ENCODE results near the gene GIMD1. TPM values are rescaled to one million over a fixed set of nuclear protein-coding genes. Genes with fewer than 3 reads are reported as not detected.

The GIMD1 gene
- total and polyA plus RNA-seq, 9 of the 15 experiments (the other 6 are each of a cell fraction or from before 2014, with no cell fraction given), result not detected

GRCh38 chr4:106315968-106316772 lies 52.4 kb downstream of the GIMD1 start, which contains the start of the genes AIMP1 and TBCK (continued):
- TF ChIP-seq NR2C2 (CRISPR knock-in tag; IDR thresholded peaks at IDR 0.05) (no peak), NR2C2 (tag; IDR thresholded peaks at IDR 0.05) (peak; percentile 81), NR4A1 (CRISPR knock-in tag; IDR thresholded peaks at IDR 0.05) (0 out of 2 replicates have a peak, but pooled peaks have one; percentile 53), NR4A1 (tag; IDR thresholded peaks at IDR 0.05) (no peak), SIN3B (IDR thresholded peaks at IDR 0.05; ENCODE audit: low read depth) (peak; percentile 93), CTBP1 (IDR thresholded peaks at IDR 0.05; ENCODE audit: borderline replicate concordance) (peak; percentile 28; the same call in 1 of the 2 replicates), TCF3 (CRISPR knock-in tag; IDR thresholded peaks at IDR 0.05) (peak; percentile 24; the same call in 1 of the 2 replicates), ZBTB7A (IDR thresholded peaks at IDR 0.05; ENCODE audit: borderline replicate concordance, control insufficient read depth, low read depth, low read length) (peak; percentile 23; the same call in 1 of the 2 replicates), C11orf30 (IDR thresholded peaks at IDR 0.05; ENCODE audit: low read depth) (peak; percentile 99), POLR2B (IDR thresholded peaks at IDR 0.05; ENCODE audit: low read depth, partially characterized antibody) (peak; percentile 75), POLR2AphosphoS2 (IDR thresholded peaks at IDR 0.05; ENCODE audit: low read length) (peak; percentile 64; the same call in 1 of the 2 replicates), PHF20 (IDR thresholded peaks at IDR 0.05; ENCODE audit: partially characterized antibody) (peak; percentile 99), TFAP4 (CRISPR knock-in tag; IDR thresholded peaks at IDR 0.05; ENCODE audit: borderline replicate concordance) (peak; percentile 59; the same call in 1 of the 2 replicates), ZNF639 (CRISPR knock-in tag; conservative IDR thresholded peaks at IDR 0.05 in 1 of 2, IDR thresholded peaks at IDR 0.05 in 1 of 2) (peak in 1 of 2 experiments; percentile 71; a peak in 1 of 4 replicates), TEAD1 (CRISPR knock-in tag; IDR thresholded peaks at IDR 0.05) (peak in 1 of 2 experiments; percentile 56; a peak in 1 of 4 replicates), DACH1 (IDR thresholded peaks at IDR 0.05; ENCODE audit: partially characterized antibody) (peak; percentile 98), ZNF239 (CRISPR knock-in tag; IDR thresholded peaks at IDR 0.05) (peak; percentile 37; the same call in 1 of the 2 replicates), NFRKB (IDR thresholded peaks at IDR 0.05; ENCODE audit: low read depth) (peak; percentile 85), POLR2G (IDR thresholded peaks at IDR 0.05; ENCODE audit: low read depth, low read length) (peak; percentile 95), BCOR (IDR thresholded peaks at IDR 0.05) (no peak), ZFPM2 (CRISPR knock-in tag; IDR thresholded peaks at IDR 0.05) (no peak), DLX4 (CRISPR knock-in tag; IDR thresholded peaks at IDR 0.05) (no peak), TAL1 (IDR thresholded peaks at IDR 0.05) (peak; percentile 54), ZNF431 (CRISPR knock-in tag; IDR thresholded peaks at IDR 0.05) (0 out of 2 replicates have a peak, but pooled peaks have one; percentile 21), NEUROD1 (IDR thresholded peaks at IDR 0.05; ENCODE audit: borderline replicate concordance, low read depth, low read length, partially characterized antibody) (peak; percentile 62)

All from K562 (cell line).